ENCODE measurements around the gene AUTS2. TPM values are rescaled to one million over a fixed set of nuclear protein-coding genes. Genes with fewer than 3 reads are reported as not detected.

AUTS2 gene
- total RNA-seq, 1 experiment from 2014 or later: 50.0 TPM

- no peak overlapping the region for H3K27ac Mint-ChIP-seq
- H3K4me1 Mint-ChIP-seq: peaks cover 20% of the 10 kb centered on the region
- H3K27me3 Mint-ChIP-seq (ENCODE audit: low read depth): peaks cover 2% of the 10 kb centered on the region; the same call in 1 of the 2 replicates
- TF ChIP-seq E2F4 (CRISPR knock-in tag; IDR thresholded peaks at IDR 0.05; ENCODE audit: borderline replicate concordance, low read depth) (no peak), ELF4 (CRISPR knock-in tag; IDR thresholded peaks at IDR 0.05; ENCODE audit: low read depth) (no peak), ESRRA (CRISPR knock-in tag; IDR thresholded peaks at IDR 0.05; ENCODE audit: borderline replicate concordance) (no peak), FOXP4 (CRISPR knock-in tag; IDR thresholded peaks at IDR 0.05) (no peak), IRF1 (CRISPR knock-in tag; IDR thresholded peaks at IDR 0.05) (no peak), OVOL2 (CRISPR knock-in tag; IDR thresholded peaks at IDR 0.05; ENCODE audit: borderline replicate concordance) (no peak), ZNF317 (CRISPR knock-in tag; IDR thresholded peaks at IDR 0.05; ENCODE audit: borderline replicate concordance, low read depth) (no peak), ZNF121 (CRISPR knock-in tag; IDR thresholded peaks at IDR 0.05) (no peak), ETV6 (CRISPR knock-in tag; IDR thresholded peaks at IDR 0.05) (no peak), SMAD4 (CRISPR knock-in tag; IDR thresholded peaks at IDR 0.05) (no peak), NR1H2 (CRISPR knock-in tag; IDR thresholded peaks at IDR 0.05) (no peak)
- TF ChIP-seq, protein P1, sequence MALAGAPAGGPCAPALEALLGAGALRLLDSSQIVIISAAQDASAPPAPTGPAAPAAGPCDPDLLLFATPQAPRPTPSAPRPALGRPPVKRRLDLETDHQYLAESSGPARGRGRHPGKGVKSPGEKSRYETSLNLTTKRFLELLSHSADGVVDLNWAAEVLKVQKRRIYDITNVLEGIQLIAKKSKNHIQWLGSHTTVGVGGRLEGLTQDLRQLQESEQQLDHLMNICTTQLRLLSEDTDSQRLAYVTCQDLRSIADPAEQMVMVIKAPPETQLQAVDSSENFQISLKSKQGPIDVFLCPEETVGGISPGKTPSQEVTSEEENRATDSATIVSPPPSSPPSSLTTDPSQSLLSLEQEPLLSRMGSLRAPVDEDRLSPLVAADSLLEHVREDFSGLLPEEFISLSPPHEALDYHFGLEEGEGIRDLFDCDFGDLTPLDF (CRISPR knock-in tag; IDR thresholded peaks at IDR 0.05): no peak
- TF ChIP-seq, protein P2, sequence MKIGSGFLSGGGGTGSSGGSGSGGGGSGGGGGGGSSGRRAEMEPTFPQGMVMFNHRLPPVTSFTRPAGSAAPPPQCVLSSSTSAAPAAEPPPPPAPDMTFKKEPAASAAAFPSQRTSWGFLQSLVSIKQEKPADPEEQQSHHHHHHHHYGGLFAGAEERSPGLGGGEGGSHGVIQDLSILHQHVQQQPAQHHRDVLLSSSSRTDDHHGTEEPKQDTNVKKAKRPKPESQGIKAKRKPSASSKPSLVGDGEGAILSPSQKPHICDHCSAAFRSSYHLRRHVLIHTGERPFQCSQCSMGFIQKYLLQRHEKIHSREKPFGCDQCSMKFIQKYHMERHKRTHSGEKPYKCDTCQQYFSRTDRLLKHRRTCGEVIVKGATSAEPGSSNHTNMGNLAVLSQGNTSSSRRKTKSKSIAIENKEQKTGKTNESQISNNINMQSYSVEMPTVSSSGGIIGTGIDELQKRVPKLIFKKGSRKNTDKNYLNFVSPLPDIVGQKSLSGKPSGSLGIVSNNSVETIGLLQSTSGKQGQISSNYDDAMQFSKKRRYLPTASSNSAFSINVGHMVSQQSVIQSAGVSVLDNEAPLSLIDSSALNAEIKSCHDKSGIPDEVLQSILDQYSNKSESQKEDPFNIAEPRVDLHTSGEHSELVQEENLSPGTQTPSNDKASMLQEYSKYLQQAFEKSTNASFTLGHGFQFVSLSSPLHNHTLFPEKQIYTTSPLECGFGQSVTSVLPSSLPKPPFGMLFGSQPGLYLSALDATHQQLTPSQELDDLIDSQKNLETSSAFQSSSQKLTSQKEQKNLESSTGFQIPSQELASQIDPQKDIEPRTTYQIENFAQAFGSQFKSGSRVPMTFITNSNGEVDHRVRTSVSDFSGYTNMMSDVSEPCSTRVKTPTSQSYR (CRISPR knock-in tag; IDR thresholded peaks at IDR 0.05): no peak
- TF ChIP-seq, protein P3, sequence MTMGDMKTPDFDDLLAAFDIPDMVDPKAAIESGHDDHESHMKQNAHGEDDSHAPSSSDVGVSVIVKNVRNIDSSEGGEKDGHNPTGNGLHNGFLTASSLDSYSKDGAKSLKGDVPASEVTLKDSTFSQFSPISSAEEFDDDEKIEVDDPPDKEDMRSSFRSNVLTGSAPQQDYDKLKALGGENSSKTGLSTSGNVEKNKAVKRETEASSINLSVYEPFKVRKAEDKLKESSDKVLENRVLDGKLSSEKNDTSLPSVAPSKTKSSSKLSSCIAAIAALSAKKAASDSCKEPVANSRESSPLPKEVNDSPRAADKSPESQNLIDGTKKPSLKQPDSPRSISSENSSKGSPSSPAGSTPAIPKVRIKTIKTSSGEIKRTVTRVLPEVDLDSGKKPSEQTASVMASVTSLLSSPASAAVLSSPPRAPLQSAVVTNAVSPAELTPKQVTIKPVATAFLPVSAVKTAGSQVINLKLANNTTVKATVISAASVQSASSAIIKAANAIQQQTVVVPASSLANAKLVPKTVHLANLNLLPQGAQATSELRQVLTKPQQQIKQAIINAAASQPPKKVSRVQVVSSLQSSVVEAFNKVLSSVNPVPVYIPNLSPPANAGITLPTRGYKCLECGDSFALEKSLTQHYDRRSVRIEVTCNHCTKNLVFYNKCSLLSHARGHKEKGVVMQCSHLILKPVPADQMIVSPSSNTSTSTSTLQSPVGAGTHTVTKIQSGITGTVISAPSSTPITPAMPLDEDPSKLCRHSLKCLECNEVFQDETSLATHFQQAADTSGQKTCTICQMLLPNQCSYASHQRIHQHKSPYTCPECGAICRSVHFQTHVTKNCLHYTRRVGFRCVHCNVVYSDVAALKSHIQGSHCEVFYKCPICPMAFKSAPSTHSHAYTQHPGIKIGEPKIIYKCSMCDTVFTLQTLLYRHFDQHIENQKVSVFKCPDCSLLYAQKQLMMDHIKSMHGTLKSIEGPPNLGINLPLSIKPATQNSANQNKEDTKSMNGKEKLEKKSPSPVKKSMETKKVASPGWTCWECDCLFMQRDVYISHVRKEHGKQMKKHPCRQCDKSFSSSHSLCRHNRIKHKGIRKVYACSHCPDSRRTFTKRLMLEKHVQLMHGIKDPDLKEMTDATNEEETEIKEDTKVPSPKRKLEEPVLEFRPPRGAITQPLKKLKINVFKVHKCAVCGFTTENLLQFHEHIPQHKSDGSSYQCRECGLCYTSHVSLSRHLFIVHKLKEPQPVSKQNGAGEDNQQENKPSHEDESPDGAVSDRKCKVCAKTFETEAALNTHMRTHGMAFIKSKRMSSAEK (CRISPR knock-in tag; IDR thresholded peaks at IDR 0.05; ENCODE audit: borderline replicate concordance): no peak
- DNase-seq (ENCODE audit: low spot score): no peak
- no peaks in the 10 kb centered on the region for H3K9me3 Mint-ChIP-seq
- ATAC-seq: no peak
- no peak overlapping the region for H3K4me3 Mint-ChIP-seq
- no peaks in the 10 kb centered on the region for H3K36me3 Mint-ChIP-seq
- POLR2A ChIA-PET: no interaction called here
- CTCF ChIA-PET: no interaction called here
These were observed 420.4 kb downstream of the AUTS2 start for GRCh38 chr7:70018700-70019099.
